CD4-positive, alpha-beta T cell (primary cell): ENCODE data around the gene SMIM36. TPM values are rescaled to one million over a fixed set of nuclear protein-coding genes. Genes with fewer than 3 reads are reported as not detected.
A peak's percentile ranks its signal among the peaks of the same experiment; 100 is the strongest.
"Not testable (repeated sequence)": the region's sequence is repeated elsewhere in the genome, so short reads cannot be mapped to it uniquely, and the experiment has no call there.

Experiments
- ATAC-seq: fragments of 200-7000 bp; cut with Tn5 transposase; one replicate; pipeline ENCODE4 v1.10.0; 2022; ENCODE audit warnings: mild to moderate bottlenecking; ENCODE audit not compliant: poor library complexity
- CTCF ChIA-PET: fragments of 350-600 bp; sonication (Branson Sonifier 250); formaldehyde crosslinking; loops from one replicate; lab custom pipeline; 2021; ENCODE audit warnings: antibody characterized with exemption, inconsistent platforms; lab: Charles Lee
- POLR2A ChIA-PET: fragments of 350-600 bp; sonication (Branson Sonifier 250); formaldehyde crosslinking; loops from one replicate; lab custom pipeline; 2021; ENCODE audit warnings: antibody characterized with exemption, inconsistent platforms; lab: Charles Lee
- DNase-seq, 14 experiments: peaks; one replicate each; pipeline ENCODE4 v3.0.0-alpha.2; 2013 to 2020; ENCODE audit warnings: mixed read lengths in 2 of 14
- H3K27ac ChIP-seq, 2 donors: one replicate each; pipeline versions ENCODE4 v1.5.1 to v1.7.0; 2013; ENCODE audit warnings: low read length in 2 of 2, low read depth in 1 of 2, mild to moderate bottlenecking in 1 of 2
- H3K27me3 ChIP-seq, 2 experiments: 1 replicate in 1 of 2; 2 replicates in 1 of 2; pipeline versions ENCODE4 v1.6.1 to v1.7.0; 2013; ENCODE audit warnings: low read length in 2 of 2, control low read depth in 1 of 2, mild to moderate bottlenecking in 1 of 2, moderate library complexity in 1 of 2; ENCODE audit not compliant: insufficient read depth in 2 of 2, control insufficient read depth in 1 of 2
- H3K36me3 ChIP-seq: one replicate; pipeline ENCODE4 v1.6.1; 2013; ENCODE audit warnings: low read length, control low read depth; ENCODE audit not compliant: insufficient read depth
- H3K4me1 ChIP-seq: one replicate; pipeline ENCODE4 v1.6.1; 2013; ENCODE audit warnings: low read length, control low read depth; ENCODE audit not compliant: insufficient read depth
- H3K4me3 ChIP-seq: one replicate; pipeline ENCODE4 v1.5.1; 2013; ENCODE audit warnings: mild to moderate bottlenecking, low read length, moderate library complexity
- H3K9me3 ChIP-seq, 2 experiments: 1 replicate in 1 of 2; 2 replicates in 1 of 2; pipeline versions ENCODE4 v1.6.1 to v1.7.0; 2013; ENCODE audit warnings: low read length in 2 of 2, mild to moderate bottlenecking in 2 of 2, control low read depth in 1 of 2, moderate library complexity in 1 of 2; ENCODE audit not compliant: control insufficient read depth in 1 of 2, insufficient read depth in 1 of 2
- H3K27ac Mint-ChIP-seq: one replicate; pipeline ENCODE4 v1.8.0; 2020; ENCODE audit warnings: mixed read lengths
- H3K27me3 Mint-ChIP-seq: one replicate; pipeline ENCODE4 v1.8.0; 2021; ENCODE audit warnings: mixed read lengths
- H3K36me3 Mint-ChIP-seq: one replicate; pipeline ENCODE4 v1.8.0; 2021; ENCODE audit warnings: low read depth, mixed read lengths
- H3K4me1 Mint-ChIP-seq: one replicate; pipeline ENCODE4 v1.8.0; 2021; ENCODE audit warnings: low read depth, mixed read lengths
- H3K4me3 Mint-ChIP-seq: one replicate; pipeline ENCODE4 v1.8.0; 2020; ENCODE audit warnings: mild to moderate bottlenecking, mixed read lengths
- H3K9me3 Mint-ChIP-seq: one replicate; pipeline ENCODE4 v1.8.0; 2020; ENCODE audit warnings: mixed read lengths
- CTCF ChIP-seq: fragments of 200-600 bp; IDR thresholded peaks from one replicate; pipeline ENCODE4 v1.8.0; 2022; ENCODE audit warnings: antibody characterized with exemption, mild to moderate bottlenecking
- intact Hi-C, 2 experiments: fragments of 100-400 bp; cut with DNase I in 1 of 2; cut with micrococcal nuclease in 1 of 2; formaldehyde crosslinking; loops; one replicate each; pipeline versions ENCODE4 v1.15.1 to v1.9.0; 2023 to 2025; cut with DNase I, micrococcal nuclease
- total RNA-seq, 174 experiments: library from RNA in 2 of 174; stranded (reverse) in 2 of 174; gene quantifications; one replicate each; pipeline ENCODE4 v1.2.3 and lab custom pipeline; 2021 to 2026

Gene SMIM36
- total RNA-seq, 2 experiments from 2014 or later = not detected

- Histone ChIP-seq H3K4me3 (no peak overlapping the region), H3K36me3 (no peaks in the 10 kb centered on the region), H3K9me3 (no peaks in the 10 kb centered on the region), H3K27ac (no peak overlapping the region), H3K4me1 (no peaks in the 10 kb centered on the region), H3K27me3 (no peaks in the 10 kb centered on the region)
- ChIA-PET POLR2A (no interaction called here), CTCF (no interaction called here)
- Mint-ChIP-seq H3K4me3 (no peak overlapping the region), H3K27me3 (peaks cover 10% of the 10 kb centered on the region), H3K4me1 (no peaks in the 10 kb centered on the region), H3K9me3 (no peaks in the 10 kb centered on the region), H3K36me3 (no peaks in the 10 kb centered on the region), H3K27ac (no peak overlapping the region)
- TF ChIP-seq CTCF = no peak
- no peak for DNase-seq
- no peak for ATAC-seq
- intact Hi-C loops = no loop called here
Measured at GRCh38 chr17:55530064-55530463, 18.8 kb upstream of the SMIM36 start.

- H3K9me3 ChIP-seq = no peaks in the 10 kb centered on the region
- Mint-ChIP-seq H3K4me1 (no peaks in the 10 kb centered on the region), H3K4me3 (no peak overlapping the region), H3K36me3 (no peaks in the 10 kb centered on the region), H3K9me3 (no peaks in the 10 kb centered on the region), H3K27ac (no peak overlapping the region), H3K27me3 (peaks cover 5% of the 10 kb centered on the region)
- TF ChIP-seq CTCF = no peak
- no peaks in the 10 kb centered on the region for H3K27me3 ChIP-seq
- CTCF ChIA-PET = interaction anchor here (1.5 to 3.4 kb wide), 3 partner anchors 74 to 1252 kb away, joined by 7 to 33 read pairs (median 16); no protein-coding TSS in a partner anchor
- POLR2A ChIA-PET = no interaction called here
- intact Hi-C loops = loop anchor here (2.0 to 10.0 kb wide), 7 partner anchors 57 to 1255 kb away; no protein-coding TSS in a partner anchor
- ATAC-seq = no peak
- no peak overlapping the region for H3K27ac ChIP-seq
- DNase-seq = peak in 3 of 14 experiments; percentile 8 to 15 (median 15)
- H3K4me1 ChIP-seq = no peaks in the 10 kb centered on the region
- no peaks in the 10 kb centered on the region for H3K36me3 ChIP-seq
- H3K4me3 ChIP-seq = no peak overlapping the region
Measured at GRCh38 chr17:55527540-55528118, 16.4 kb upstream of the SMIM36 start.

- Histone ChIP-seq H3K36me3 (no peaks in the 10 kb centered on the region), H3K4me3 (no peak overlapping the region), H3K27me3 (no peaks in the 10 kb centered on the region), H3K9me3 (no peaks in the 10 kb centered on the region), H3K27ac (no peak overlapping the region), H3K4me1 (no peaks in the 10 kb centered on the region)
- Mint-ChIP-seq H3K9me3 (no peaks in the 10 kb centered on the region), H3K4me1 (no peaks in the 10 kb centered on the region), H3K4me3 (no peak overlapping the region), H3K36me3 (no peaks in the 10 kb centered on the region), H3K27me3 (peaks cover 12% of the 10 kb centered on the region), H3K27ac (no peak overlapping the region)
- intact Hi-C loops = loop anchor here (2.0 to 10.0 kb wide), 6 partner anchors 60 to 1258 kb away; no protein-coding TSS in a partner anchor
- ChIA-PET CTCF (interaction anchor here (0.5 to 3.4 kb wide), 3 partner anchors 77 to 333 kb away, joined by 5 to 33 read pairs (median 16); no protein-coding TSS in a partner anchor), POLR2A (interaction anchor here (0.6 kb wide), 1 partner anchor 53 kb away, joined by 3 read pairs; no protein-coding TSS in a partner anchor)
- no peak for TF ChIP-seq CTCF
- ATAC-seq (no peak), DNase-seq (no peak)
Measured at GRCh38 chr17:55524440-55525220, 13.4 kb upstream of the SMIM36 start.

GRCh38 chr17:55523032-55523431 is 11.8 kb upstream of the SMIM36 start:
- H3K27me3 ChIP-seq, H3K4me1 Mint-ChIP-seq, CTCF ChIA-PET, H3K27ac Mint-ChIP-seq, H3K4me3 Mint-ChIP-seq, H3K9me3 Mint-ChIP-seq, DNase-seq, H3K27ac ChIP-seq, POLR2A ChIA-PET, H3K4me1 ChIP-seq, H3K9me3 ChIP-seq, H3K4me3 ChIP-seq, H3K36me3 Mint-ChIP-seq, H3K36me3 ChIP-seq, ATAC-seq: not testable (repeated sequence)
- H3K27me3 Mint-ChIP-seq = peaks cover 12% of the 10 kb centered on the region
- intact Hi-C loops = loop anchor here (10.0 kb wide), 3 partner anchors 62 to 792 kb away; no protein-coding TSS in a partner anchor
